ENCODE results near the gene GOLPH3L. TPM values are rescaled to one million over a fixed set of nuclear protein-coding genes. Genes with fewer than 3 reads are reported as not detected.

Gene GOLPH3L
- total and polyA plus RNA-seq, 2 experiments from 2014 or later: 23.5 to 29.6 TPM

- TF ChIP-seq ZNF462 (CRISPR knock-in tag; IDR thresholded peaks at IDR 0.05) (no peak), CREB1 (CRISPR knock-in tag; IDR thresholded peaks at IDR 0.05; ENCODE audit: low read depth) (no peak), EZH2phosphoT487 (IDR thresholded peaks at IDR 0.05; ENCODE audit: unreplicated experiment) (no peak), ZNF114 (CRISPR knock-in tag; IDR thresholded peaks at IDR 0.05) (no peak), EZH2 (IDR thresholded peaks at IDR 0.05; ENCODE audit: low read depth, unreplicated experiment) (no peak), REST (IDR thresholded peaks at IDR 0.05; ENCODE audit: unreplicated experiment) (no peak), JUNB (IDR thresholded peaks at IDR 0.05; ENCODE audit: unreplicated experiment) (no peak), NANOG (IDR thresholded peaks at IDR 0.05; ENCODE audit: borderline replicate concordance) (no peak), POLR2AphosphoS5 (IDR thresholded peaks at IDR 0.05; ENCODE audit: low read depth) (no peak), CTCF (conservative IDR thresholded peaks at IDR 0.05; ENCODE audit: low read depth in 2 of 2) (no peak)
Measured at GRCh38 chr1:150650193-150650592, 46.8 kb downstream of the GOLPH3L start (continued).

All from GM23338 (cell line).